SHP77 (cell line): Measurements from ENCODE around the gene EPHX1.
"Not testable (repeated sequence)": the region's sequence is repeated elsewhere in the genome, so short reads cannot be mapped to it uniquely, and the experiment has no call there.

Experiments
- DNase-seq, 2 experiments: peaks; one replicate each; lab custom pipeline; 2025; lab: John Stamatoyannopoulos, UW

Gene EPHX1

DNA sequence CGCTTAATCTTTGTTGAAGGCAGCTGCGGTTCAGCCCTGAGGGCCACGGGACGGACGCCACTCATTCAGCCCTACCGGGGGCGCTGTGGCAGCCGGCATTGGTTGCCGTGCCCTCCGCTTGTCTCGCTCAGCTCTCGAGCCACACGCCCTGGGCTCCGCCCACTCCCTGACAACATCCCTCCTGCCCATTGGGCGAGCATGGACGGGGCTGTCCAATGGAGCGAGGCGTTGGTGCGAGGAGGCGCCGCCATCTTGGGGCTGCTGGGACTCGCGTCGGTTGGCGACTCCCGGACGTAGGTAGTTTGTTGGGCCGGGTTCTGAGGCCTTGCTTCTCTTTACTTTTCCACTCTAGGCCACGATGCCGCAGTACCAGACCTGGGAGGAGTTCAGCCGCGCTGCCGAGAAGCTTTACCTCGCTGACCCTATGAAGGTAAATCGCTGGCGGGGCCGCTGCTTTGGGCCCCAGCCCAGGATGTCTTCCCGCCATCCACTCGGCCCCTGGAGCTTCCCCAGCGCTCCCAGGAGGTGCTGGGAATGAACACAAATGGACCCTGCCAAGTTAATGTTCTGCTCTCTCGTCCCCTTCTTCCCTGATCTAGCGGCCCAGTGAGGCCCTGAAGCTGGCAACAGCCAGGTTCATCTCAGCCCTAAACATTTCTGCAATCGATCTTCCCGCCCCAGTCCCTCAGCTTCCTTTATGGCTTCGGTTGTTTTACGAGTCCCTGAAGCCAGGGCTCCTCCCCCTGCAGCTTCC is 32.2 kb upstream of the EPHX1 start, which contains the start of gene SRP9:
TSS of gene SRP9 (plus strand) at position 244 of the 754 bp plus-strand sequence. CDS start at position 359, 115 bp downstream.
- peak; percentile 98 to 99 for DNase-seq

DNA sequence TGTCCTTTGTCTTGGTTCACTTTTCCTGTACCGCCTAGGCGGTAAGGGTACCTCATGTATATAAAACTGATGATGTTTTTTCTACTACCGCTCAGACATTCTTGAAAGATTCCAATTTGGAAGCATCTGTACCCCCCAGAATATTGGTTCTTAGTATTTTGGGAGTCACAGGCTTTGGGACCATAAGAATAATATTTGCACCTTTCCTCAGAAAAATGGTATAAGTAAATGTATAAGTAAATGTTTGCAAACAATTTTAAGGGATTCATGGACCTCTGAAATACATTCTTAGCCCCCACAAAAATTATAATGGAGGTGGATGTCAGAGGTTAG is 31.6 kb upstream of the EPHX1 start:
- no peak for DNase-seq

GRCh38 chr1:225779165-225779564 is 30.8 kb upstream of the EPHX1 start:
- DNase-seq: not testable (repeated sequence)

DNA sequence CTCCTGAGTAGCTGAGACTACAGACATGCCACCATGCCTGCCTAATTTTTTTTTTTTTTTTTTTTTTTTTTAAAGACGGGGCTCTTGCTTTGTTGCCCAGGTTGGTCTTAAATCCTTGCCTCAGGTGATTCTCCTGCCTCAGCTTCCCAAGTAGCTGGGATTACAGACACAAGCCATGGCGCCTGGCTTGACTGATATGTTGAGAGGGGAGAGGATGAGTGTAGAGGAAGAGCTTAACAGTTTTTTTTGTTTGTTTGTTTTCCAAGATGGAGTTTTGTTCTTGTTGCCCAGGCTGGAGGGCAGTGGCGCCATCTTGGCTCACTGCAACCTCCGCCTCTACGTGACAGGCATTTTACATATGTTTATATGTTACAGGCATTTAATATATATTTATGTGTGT is 29.8 kb upstream of the EPHX1 start:
- no peak for DNase-seq

DNA sequence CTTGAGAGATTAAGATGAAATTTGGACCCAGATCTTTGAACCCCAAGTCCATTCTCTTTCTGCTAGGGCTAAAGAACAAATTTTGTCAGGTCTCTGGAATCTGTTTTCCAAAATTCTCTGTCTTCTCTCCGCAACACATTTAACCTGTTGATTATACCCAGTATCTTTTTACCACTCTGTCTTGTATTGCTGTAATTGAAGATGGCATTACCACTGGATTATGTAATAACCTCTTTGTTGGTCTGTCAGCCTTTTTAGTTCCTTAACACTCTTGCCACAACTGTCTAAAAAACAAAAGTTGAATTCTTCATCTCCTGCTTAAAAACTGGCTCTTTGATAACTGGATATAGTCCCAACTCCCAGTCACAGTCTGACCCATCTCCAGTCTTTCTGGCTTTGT is 29.3 kb upstream of the EPHX1 start:
- DNase-seq: no peak

DNA sequence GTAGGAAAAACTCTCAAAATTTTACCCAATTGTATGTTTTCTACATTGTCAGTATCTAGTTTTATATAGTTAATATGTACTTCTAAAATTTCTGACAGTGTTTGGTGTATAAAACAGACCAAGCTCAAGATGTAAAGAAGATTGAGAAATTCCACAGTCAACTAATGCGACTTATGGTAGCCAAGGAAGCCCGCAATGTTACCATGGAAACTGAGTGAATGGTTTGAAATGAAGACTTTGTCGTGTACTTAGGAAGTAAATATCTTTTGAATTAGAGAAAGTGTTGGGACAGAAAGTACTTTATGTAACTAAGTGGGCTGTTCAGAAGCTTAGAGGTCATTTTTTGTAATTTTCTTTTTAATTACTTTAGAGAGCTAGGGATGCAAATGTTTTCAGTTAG is 20.8 kb upstream of the EPHX1 start:
- DNase-seq: not testable (repeated sequence)

DNA sequence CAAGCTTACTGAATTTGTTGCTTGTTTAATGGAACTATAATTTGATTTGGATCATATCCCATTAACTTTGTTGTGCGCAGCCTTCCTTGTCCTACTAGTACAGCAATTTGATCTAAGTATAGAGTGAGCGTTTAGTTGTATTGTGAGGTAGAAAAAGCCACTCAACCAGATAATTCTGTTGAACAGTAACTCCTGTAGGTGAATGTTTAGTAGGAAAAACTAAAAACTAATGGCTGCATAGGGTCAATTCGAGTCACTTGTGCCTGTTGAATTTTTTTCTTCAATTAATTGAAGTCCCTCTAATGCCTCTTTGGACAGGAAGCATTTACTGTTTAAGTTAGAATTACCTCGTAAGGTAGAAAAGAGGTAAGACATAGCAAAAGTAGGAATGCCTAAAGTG is 15.0 kb upstream of the EPHX1 start:
- no peak for DNase-seq

DNA sequence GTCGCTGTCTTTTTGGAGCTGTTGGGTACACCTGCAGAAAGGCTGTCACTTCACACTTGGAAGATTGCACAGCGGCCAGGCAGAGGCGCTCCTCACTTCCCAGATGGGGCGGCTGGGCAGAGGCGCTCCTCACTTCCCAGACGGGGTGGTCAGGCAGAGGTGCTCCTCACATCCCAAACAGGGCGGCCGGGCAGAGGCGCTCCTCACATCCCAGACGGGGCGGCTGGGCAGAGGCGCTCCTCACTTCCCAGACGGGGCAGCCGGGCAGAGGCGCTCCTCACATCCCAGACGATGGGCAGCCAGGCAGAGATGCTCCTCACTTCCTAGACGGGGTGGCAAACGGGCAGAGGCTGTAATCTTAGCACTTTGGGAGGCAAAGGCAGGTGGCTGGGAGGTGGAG is 13.8 kb upstream of the EPHX1 start:
- not testable (repeated sequence) for DNase-seq

DNA sequence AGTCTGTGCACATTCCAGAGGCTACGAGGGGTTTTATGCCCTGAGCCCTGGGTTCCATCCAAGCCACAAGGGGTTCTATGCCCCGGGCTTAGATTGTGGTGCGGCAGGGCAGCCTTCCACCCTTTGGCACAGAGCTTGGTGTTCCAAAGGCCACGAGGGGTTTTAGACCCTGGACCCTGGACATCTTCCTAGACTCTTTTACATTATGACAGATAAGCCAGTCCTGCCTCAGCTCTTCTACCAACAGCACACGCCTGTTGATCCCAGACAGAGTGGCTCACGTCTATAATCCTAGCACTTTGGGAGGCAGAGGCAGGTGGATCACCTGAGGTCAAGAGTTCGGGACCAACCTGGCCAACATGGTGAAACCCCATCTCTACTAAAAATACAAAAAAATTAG is 8.8 kb upstream of the EPHX1 start:
- not testable (repeated sequence) for DNase-seq

DNA sequence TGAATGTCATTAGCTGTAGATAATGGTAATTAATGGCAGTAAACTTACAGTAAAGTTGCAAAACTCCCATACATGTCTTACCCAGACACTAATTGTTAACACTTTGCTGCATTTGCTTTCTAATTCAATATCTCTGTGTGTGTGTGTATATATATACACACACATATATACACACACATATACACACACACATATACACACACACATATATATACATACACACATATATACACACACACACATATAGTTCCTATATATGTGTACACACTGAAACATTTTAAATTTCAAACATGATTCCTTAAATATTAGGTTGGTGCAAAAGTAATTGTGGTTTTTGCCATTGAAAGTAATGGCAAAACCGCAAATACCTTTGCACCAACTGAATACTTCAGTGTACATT is 3.7 kb upstream of the EPHX1 start:
- DNase-seq: no peak

DNA sequence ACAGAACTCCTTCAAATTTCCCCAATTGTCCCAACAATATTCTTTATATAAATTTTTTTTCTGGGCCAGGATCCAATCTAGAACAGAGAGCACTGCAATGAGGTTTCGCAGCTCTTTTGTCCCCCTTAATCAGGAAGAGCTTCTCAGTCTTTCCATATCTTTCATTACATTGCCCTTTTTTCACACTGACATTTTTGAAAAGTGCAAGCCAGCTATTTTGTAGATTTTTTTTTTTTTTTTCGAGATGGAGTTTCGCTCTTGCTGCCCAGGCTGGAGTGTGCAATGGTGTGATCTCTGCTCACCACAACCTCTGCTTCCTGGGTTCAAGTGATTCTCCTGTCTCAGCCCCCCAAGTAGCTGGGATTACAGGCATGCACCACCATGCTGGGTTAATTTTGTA is 3.2 kb upstream of the EPHX1 start:
- not testable (repeated sequence) for DNase-seq

- no peak for DNase-seq
Observed at GRCh38 chr1:225808136-225808535, 1.8 kb upstream of the EPHX1 start.

- not testable (repeated sequence) for DNase-seq
Observed at GRCh38 chr1:225810579-225811538, 935 bp downstream of the EPHX1 start.

GRCh38 chr1:225811622-225812487 is 1.9 kb downstream of the EPHX1 start:
- no peak for DNase-seq

GRCh38 chr1:225812488-225813213 is 2.7 kb downstream of the EPHX1 start:
- no peak for DNase-seq

GRCh38 chr1:225813214-225813964 is 3.5 kb downstream of the EPHX1 start:
- DNase-seq: peak; percentile 54 to 60

- DNase-seq: no peak
Observed at GRCh38 chr1:225814381-225814780, 4.5 kb downstream of the EPHX1 start.

DNA sequence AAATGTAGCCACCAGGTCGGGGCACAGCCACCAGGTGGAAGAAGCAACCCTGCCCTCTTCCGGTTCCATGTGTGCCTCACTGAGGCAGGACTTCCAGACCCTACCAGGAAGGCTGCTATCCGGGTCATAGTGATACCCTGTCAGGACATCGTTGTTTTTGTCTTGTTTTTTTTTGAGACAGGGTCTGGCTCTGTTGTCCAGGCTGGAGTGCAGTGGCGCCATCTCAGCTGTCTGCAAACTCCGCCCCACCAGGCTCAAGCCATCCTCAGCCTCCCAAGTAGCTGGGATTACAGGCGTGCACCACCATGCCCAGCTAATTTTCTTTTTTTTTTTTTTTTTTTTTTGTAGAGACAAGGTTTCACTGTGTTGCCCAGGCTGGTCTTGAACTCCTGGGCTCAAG is 5.2 kb downstream of the EPHX1 start:
- not testable (repeated sequence) for DNase-seq

DNA sequence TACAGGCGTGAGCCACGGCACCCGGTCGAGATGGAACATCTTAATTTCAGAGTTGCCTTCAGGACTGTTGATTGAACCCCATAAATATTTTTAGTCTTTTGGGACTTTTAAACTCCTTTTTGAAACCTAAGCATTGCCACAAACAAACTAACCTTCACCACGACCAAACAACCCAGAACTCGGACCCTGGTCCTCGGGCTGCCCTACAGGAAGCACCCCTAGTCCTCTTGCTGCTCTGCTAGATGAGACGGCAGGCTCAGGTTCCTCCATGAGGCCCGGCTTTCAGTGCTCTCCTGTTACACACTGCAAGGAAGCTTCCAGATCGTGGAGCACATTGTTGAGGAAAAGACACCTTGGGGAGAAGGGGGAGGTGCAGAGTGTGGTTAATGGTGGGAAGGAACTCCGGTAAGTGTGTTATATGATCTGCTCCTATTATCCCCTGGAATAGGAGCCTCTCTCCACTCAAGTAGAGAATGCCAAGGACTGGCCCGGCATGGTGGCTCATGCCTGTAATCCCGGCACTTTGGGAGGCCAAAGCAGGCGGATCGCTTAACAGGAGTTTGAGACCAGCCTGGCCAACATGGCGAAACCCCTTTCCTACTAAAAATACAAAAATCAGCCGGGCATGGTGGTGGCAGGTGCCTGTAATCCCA is 5.7 kb downstream of the EPHX1 start:
- DNase-seq: no peak
